Activated B cell treated with CpG ODN at 0.5 μM for 24 hours (primary cell): Measurements from ENCODE around the gene VAT1L. TPM values are rescaled to one million over a fixed set of nuclear protein-coding genes. Genes with fewer than 3 reads are reported as not detected.

Experiments
- ATAC-seq: fragments of 200-7000 bp; cut with Tn5 transposase; one replicate; pipeline ENCODE4 v1.10.0; 2021; ENCODE audit warnings: low read depth, mild to moderate bottlenecking, moderate library complexity
- CTCF ChIA-PET: fragments of 350-600 bp; sonication (Branson Sonifier 250); formaldehyde crosslinking; loops from one replicate; lab custom pipeline; 2021; ENCODE audit warnings: antibody characterized with exemption; lab: Charles Lee
- POLR2A ChIA-PET: fragments of 350-600 bp; sonication (Branson Sonifier 250); formaldehyde crosslinking; loops from one replicate; lab custom pipeline; 2021; ENCODE audit warnings: antibody characterized with exemption; lab: Charles Lee
- DNase-seq: peaks from one replicate; pipeline ENCODE4 v3.0.0; 2022
- H3K27ac Mint-ChIP-seq: one replicate; pipeline ENCODE4 v1.8.0; 2020; ENCODE audit warnings: mixed read lengths
- H3K27me3 Mint-ChIP-seq: one replicate; pipeline ENCODE4 v1.8.0; 2021; ENCODE audit warnings: mixed read lengths
- H3K36me3 Mint-ChIP-seq: one replicate; pipeline ENCODE4 v1.8.0; 2021; ENCODE audit warnings: low read depth, mixed read lengths
- H3K4me1 Mint-ChIP-seq: one replicate; pipeline ENCODE4 v1.8.0; 2021; ENCODE audit warnings: mixed read lengths
- H3K4me3 Mint-ChIP-seq: one replicate; pipeline ENCODE4 v1.8.0; 2020; ENCODE audit warnings: mild to moderate bottlenecking, mixed read lengths
- H3K9me3 Mint-ChIP-seq: one replicate; pipeline ENCODE4 v1.8.0; 2020; ENCODE audit warnings: mixed read lengths
- CTCF ChIP-seq: fragments of 200-600 bp; IDR thresholded peaks from one replicate; pipeline ENCODE4 v1.8.0; 2022; ENCODE audit warnings: antibody characterized with exemption, mild to moderate bottlenecking
- intact Hi-C: fragments of 100-400 bp; cut with micrococcal nuclease; formaldehyde crosslinking; loops from one replicate; pipeline ENCODE4 v1.15.1; 2024
- total RNA-seq: library from RNA; stranded (reverse); gene quantifications from 2 replicates; pipeline ENCODE4 v1.2.3, GENCODE V29; 2022

Gene VAT1L
- total RNA-seq, 1 donor from 2014 or later = not detected

- Mint-ChIP-seq H3K4me3 (no peak overlapping the region), H3K27ac (no peak overlapping the region), H3K9me3 (no peaks in the 10 kb centered on the region), H3K4me1 (no peaks in the 10 kb centered on the region), H3K27me3 (no peaks in the 10 kb centered on the region), H3K36me3 (no peaks in the 10 kb centered on the region)
- ChIA-PET POLR2A (no interaction called here), CTCF (no interaction called here)
- intact Hi-C loops = no loop called here
- ATAC-seq (no peak), DNase-seq (no peak)
- no peak for TF ChIP-seq CTCF
Observed at GRCh38 chr16:77763994-77764393, 24.4 kb upstream of the VAT1L start.

- ChIA-PET CTCF (no interaction called here), POLR2A (no interaction called here)
- Mint-ChIP-seq H3K27me3 (no peaks in the 10 kb centered on the region), H3K4me3 (no peak overlapping the region), H3K36me3 (no peaks in the 10 kb centered on the region), H3K27ac (no peak overlapping the region), H3K9me3 (no peaks in the 10 kb centered on the region), H3K4me1 (no peaks in the 10 kb centered on the region)
- DNase-seq (no peak), ATAC-seq (no peak)
- intact Hi-C loops = no loop called here
- no peak for TF ChIP-seq CTCF
Observed at GRCh38 chr16:77767211-77767610, 21.2 kb upstream of the VAT1L start.

- TF ChIP-seq CTCF = no peak
- Mint-ChIP-seq H3K4me1 (no peaks in the 10 kb centered on the region), H3K27ac (no peak overlapping the region), H3K36me3 (no peaks in the 10 kb centered on the region), H3K4me3 (no peak overlapping the region), H3K27me3 (no peaks in the 10 kb centered on the region), H3K9me3 (no peaks in the 10 kb centered on the region)
- no peak for DNase-seq
- ChIA-PET CTCF (no interaction called here), POLR2A (no interaction called here)
- intact Hi-C loops = no loop called here
- ATAC-seq = no peak
Observed at GRCh38 chr16:77767826-77768225, 20.5 kb upstream of the VAT1L start.

GRCh38 chr16:77775911-77776909, 12.2 kb upstream of the VAT1L start:
- intact Hi-C loops = no loop called here
- no peak overlapping the region for H3K4me3 Mint-ChIP-seq
- H3K27ac Mint-ChIP-seq = no peak overlapping the region
- TF ChIP-seq CTCF = no peak
- POLR2A ChIA-PET = no interaction called here
- CTCF ChIA-PET = no interaction called here
- H3K4me1 Mint-ChIP-seq = no peaks in the 10 kb centered on the region
- H3K27me3 Mint-ChIP-seq = peaks cover 5% of the 10 kb centered on the region
- H3K36me3 Mint-ChIP-seq = no peaks in the 10 kb centered on the region
- H3K9me3 Mint-ChIP-seq = no peaks in the 10 kb centered on the region
- DNase-seq (no peak), ATAC-seq (no peak)

GRCh38 chr16:77777745-77778144, 10.6 kb upstream of the VAT1L start:
- Mint-ChIP-seq H3K4me3 (no peak overlapping the region), H3K9me3 (no peaks in the 10 kb centered on the region), H3K4me1 (no peaks in the 10 kb centered on the region), H3K27me3 (peaks cover 5% of the 10 kb centered on the region), H3K36me3 (no peaks in the 10 kb centered on the region), H3K27ac (no peak overlapping the region)
- TF ChIP-seq CTCF = no peak
- ATAC-seq (no peak), DNase-seq (no peak)
- POLR2A ChIA-PET = no interaction called here
- intact Hi-C loops = no loop called here
- CTCF ChIA-PET = no interaction called here
